Chondrocyte (in vitro differentiated cells): ENCODE data around the gene CCNL2. TPM values are rescaled to one million over a fixed set of nuclear protein-coding genes. Genes with fewer than 3 reads are reported as not detected.

ENCODE experiments used
- DNase-seq: peaks from one replicate; pipeline ENCODE4 v3.0.0; 2021; ENCODE audit warnings: mixed read lengths, low spot score
- H3K27ac Mint-ChIP-seq: one replicate; pipeline ENCODE4 v1.8.0; 2021; ENCODE audit warnings: mild to moderate bottlenecking, moderate library complexity, mixed read lengths; ENCODE audit not compliant: unreplicated experiment
- H3K27me3 Mint-ChIP-seq: 2 replicates; pipeline ENCODE4 v1.8.0; 2021; ENCODE audit warnings: low read depth, mixed read lengths
- H3K36me3 Mint-ChIP-seq: 2 replicates; pipeline ENCODE4 v1.8.0; 2021; ENCODE audit warnings: low read depth, mixed read lengths
- H3K4me1 Mint-ChIP-seq: 2 replicates; pipeline ENCODE4 v1.8.0; 2021; ENCODE audit warnings: low read depth, mild to moderate bottlenecking, mixed read lengths
- H3K4me3 Mint-ChIP-seq: one replicate; pipeline ENCODE4 v1.8.0; 2021; ENCODE audit warnings: mild to moderate bottlenecking, moderate library complexity, mixed read lengths; ENCODE audit not compliant: unreplicated experiment
- H3K9me3 Mint-ChIP-seq: 2 replicates; pipeline ENCODE4 v1.8.0; 2021; ENCODE audit warnings: low read depth, mixed read lengths
- total RNA-seq: library from RNA; stranded (reverse); gene quantifications from 3 replicates; pipeline ENCODE4 v1.2.1, GENCODE V29; 2021
- TF ChIP-seq, protein P1 (sequence below): fragments of 200-600 bp; sonication (generic); IDR thresholded peaks from 2 replicates; pipeline ENCODE4 v1.5.0; 2021; ENCODE audit warnings: antibody characterized with exemption, mild to moderate bottlenecking, moderate library complexity

The CCNL2 gene
- total RNA-seq, 1 donor from 2014 or later: 161 TPM

DNA sequence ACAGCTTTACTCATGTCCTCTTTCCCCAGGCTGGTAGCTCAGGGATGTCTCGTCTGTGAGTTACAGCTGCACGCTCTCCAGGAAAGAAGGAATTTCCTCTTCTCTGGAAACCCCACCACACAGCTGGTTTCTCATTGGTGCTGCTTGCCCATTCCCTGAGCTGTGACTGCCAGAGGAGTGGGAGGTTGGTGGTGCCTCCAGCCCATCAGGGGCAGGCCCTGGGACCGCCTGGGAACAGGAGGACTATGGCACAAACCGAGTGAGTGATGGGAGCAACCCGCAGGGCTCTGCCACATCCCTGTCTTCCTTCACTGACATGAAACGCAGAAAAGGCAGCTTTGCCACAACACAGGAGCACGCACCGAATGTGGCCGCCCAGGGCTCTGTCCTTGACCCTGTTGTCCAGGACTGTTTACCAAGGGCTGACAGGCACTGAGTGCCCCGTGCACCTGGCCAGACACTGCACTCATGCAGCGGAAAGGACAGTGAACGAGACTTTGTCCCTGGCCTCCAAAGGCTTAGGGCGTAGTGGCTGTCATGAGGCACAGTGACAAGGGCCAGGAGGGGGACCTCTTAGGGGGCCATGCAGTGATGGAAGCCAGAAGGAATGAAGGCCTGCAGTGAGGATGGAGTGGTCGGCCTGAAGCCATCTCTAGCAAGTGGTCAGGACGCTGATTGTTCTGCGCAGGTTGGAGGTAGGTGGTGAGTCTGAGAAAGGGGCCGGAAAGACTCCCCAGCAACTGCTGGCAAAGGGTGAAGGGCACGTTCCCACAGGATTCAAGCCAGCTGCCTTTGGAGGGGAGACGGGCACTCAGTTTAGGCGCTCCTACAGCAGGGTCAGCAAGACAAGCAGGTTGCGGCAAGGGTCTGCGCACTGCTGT, 1.7 kb upstream of the CCNL2 start:
- no peaks in the 10 kb centered on the region for H3K9me3 Mint-ChIP-seq
- H3K27ac Mint-ChIP-seq: peak overlapping the region; percentile 90
- peaks cover 22% of the 10 kb centered on the region for H3K36me3 Mint-ChIP-seq
- H3K4me1 Mint-ChIP-seq: peaks cover 46% of the 10 kb centered on the region
- TF ChIP-seq, protein P1, sequence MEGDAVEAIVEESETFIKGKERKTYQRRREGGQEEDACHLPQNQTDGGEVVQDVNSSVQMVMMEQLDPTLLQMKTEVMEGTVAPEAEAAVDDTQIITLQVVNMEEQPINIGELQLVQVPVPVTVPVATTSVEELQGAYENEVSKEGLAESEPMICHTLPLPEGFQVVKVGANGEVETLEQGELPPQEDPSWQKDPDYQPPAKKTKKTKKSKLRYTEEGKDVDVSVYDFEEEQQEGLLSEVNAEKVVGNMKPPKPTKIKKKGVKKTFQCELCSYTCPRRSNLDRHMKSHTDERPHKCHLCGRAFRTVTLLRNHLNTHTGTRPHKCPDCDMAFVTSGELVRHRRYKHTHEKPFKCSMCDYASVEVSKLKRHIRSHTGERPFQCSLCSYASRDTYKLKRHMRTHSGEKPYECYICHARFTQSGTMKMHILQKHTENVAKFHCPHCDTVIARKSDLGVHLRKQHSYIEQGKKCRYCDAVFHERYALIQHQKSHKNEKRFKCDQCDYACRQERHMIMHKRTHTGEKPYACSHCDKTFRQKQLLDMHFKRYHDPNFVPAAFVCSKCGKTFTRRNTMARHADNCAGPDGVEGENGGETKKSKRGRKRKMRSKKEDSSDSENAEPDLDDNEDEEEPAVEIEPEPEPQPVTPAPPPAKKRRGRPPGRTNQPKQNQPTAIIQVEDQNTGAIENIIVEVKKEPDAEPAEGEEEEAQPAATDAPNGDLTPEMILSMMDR: no peak
- peak overlapping the region; percentile 88 for H3K4me3 Mint-ChIP-seq
- DNase-seq: peak; percentile 83
- no peaks in the 10 kb centered on the region for H3K27me3 Mint-ChIP-seq

DNA sequence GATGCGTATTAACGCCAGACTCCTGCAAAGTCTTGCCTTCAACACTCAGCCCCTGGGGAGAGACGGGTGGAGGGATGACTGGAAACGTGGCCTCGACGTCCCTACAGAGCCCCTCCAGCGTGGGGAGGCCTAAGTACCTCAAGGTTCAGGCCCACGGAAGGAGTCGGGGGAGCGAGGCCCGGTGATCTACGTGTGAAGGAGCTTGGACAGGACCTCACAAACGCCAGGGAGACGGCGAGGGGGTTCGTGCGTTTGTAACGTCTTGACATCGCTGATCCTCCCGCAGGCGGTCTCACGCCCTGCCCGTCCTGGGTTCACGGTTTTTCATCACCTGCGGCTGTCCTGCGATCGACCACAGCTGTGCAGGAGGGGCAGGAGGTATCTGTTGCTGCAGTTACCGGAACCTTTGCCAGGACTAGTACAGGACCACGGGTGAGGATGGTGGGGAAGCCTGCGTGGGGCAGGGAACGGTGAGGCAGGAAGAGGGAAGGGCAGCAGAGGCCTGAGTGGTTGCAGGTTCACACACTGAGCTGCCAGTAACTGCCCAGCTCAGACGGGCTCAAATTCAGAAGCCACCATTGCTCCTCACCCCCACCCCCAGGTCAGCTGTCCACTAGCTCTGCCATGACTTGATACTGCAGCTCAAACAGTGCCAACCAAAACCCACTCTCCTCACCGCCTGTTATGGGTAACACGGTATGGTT, 889 bp upstream of the CCNL2 start:
- H3K9me3 Mint-ChIP-seq: no peaks in the 10 kb centered on the region
- H3K27me3 Mint-ChIP-seq: no peaks in the 10 kb centered on the region
- peak overlapping the region; percentile 88 for H3K4me3 Mint-ChIP-seq
- DNase-seq: peak; percentile 87
- TF ChIP-seq, protein P1: no peak
- H3K27ac Mint-ChIP-seq: peak overlapping the region; percentile 90
- H3K36me3 Mint-ChIP-seq: peaks cover 27% of the 10 kb centered on the region
- H3K4me1 Mint-ChIP-seq: peaks cover 45% of the 10 kb centered on the region

DNA sequence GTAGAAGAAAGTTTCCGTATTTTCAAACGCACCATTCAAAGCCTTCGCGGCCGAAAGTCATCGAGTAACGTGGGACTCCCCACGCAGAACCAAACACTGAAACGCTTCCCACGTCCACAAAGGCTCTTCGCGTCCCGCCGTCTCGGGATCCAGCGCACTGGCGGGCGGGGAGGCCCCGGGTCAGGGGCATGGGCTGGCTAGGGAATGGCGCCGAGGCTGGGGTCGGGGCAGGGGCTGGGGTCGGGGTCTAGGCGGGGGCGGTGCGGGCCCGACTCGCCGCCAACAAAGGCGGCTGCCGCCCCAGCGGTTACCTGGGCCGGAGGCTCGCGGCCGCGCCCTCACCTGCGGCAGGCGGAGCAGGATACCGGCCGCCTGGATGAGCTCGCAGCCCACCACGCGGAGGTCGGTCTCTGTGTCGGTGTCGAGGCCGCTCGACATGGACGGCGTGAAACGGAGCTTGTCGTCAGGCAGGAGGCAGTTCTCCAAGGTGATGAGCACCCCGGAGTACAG, 403 bp downstream of the CCNL2 start:
- peak overlapping the region; percentile 88 for H3K4me3 Mint-ChIP-seq
- peaks cover 30% of the 10 kb centered on the region for H3K36me3 Mint-ChIP-seq
- H3K9me3 Mint-ChIP-seq: no peaks in the 10 kb centered on the region
- DNase-seq: peak; percentile 75
- peak overlapping the region; percentile 83 for H3K27ac Mint-ChIP-seq
- H3K27me3 Mint-ChIP-seq: no peaks in the 10 kb centered on the region
- TF ChIP-seq, protein P1: no peak
- peaks cover 45% of the 10 kb centered on the region for H3K4me1 Mint-ChIP-seq

DNA sequence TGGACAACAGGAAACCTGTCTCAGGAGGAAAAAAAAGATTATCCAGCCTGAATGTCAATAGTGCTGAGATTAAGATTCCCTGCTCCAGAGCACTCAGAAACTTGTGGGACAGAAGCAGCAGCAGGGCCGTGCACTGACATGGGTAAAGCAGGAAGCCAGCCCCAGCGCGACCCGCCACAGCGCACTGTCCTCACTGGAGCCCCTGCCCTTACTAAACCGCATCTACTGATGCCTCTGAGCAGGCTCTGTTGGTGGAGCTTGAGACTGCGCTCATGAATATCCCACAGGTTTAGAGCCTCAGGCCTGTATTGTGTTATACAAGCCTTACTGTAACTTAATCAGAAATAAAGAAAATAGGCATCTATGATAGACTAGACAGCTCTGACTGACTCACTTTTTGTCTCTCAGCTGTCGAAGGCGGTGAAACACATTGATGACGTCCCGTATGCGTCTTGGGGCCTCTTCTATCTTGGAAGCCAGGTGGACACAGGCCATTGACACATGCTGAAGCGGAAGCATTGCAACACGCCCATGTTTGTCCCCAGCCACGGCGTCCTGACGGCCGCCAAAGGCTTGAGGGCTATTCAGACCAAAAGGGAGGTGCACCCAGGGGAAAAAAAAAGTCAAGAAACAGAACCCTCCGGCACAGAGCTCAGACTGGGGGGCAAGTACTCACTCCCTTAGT, 1.2 kb downstream of the CCNL2 start:
- Mint-ChIP-seq H3K27ac (peak overlapping the region; percentile 83), H3K36me3 (peaks cover 31% of the 10 kb centered on the region), H3K4me3 (peak overlapping the region; percentile 88), H3K27me3 (no peaks in the 10 kb centered on the region), H3K9me3 (no peaks in the 10 kb centered on the region), H3K4me1 (peaks cover 45% of the 10 kb centered on the region)
- TF ChIP-seq, protein P1: no peak
- DNase-seq: no peak

DNA sequence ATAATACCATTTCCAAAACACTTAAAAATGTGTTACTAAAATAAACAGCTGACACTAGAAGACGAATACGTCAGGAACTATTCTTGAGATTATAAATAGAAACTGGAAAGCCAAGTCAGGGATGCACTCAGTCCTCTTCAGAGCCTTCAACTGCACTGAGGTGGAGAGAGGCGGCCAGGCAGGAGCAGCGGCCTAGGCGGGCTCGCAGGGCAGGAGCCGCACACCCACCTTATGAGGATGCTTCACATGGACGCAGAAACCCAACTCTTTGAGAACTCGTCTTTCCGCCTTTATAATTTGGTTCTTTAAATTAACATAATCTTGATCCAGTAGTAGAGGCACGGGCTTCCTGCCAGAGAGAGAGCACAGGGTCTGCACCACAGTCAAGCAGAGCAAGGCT, 4.0 kb downstream of the CCNL2 start:
- Mint-ChIP-seq H3K4me1 (peaks cover 22% of the 10 kb centered on the region), H3K9me3 (no peaks in the 10 kb centered on the region), H3K27me3 (no peaks in the 10 kb centered on the region), H3K36me3 (peaks cover 44% of the 10 kb centered on the region), H3K4me3 (no peak overlapping the region), H3K27ac (no peak overlapping the region)
- DNase-seq: no peak
- TF ChIP-seq, protein P1: no peak
